PC-9 (cell line): ENCODE data around the gene TFF2. TPM values are rescaled to one million over a fixed set of nuclear protein-coding genes. Genes with fewer than 3 reads are reported as not detected.

Experiments used
- BruUV-seq: library from RNA; stranded (reverse); fragments of 400-500 nt; replicated peaks from 2 replicates; lab custom pipeline; 2021; lab: Mats Ljungman, UMichigan
- CTCF ChIA-PET: fragments of 300-600 bp; sonication (Branson Sonifier 250); formaldehyde crosslinking; loops from one replicate; lab custom pipeline; 2022; ENCODE audit warnings: antibody characterized with exemption; lab: Charles Lee
- POLR2A ChIA-PET: fragments of 300-600 bp; sonication (Branson Sonifier 250); formaldehyde crosslinking; loops from one replicate; lab custom pipeline; 2022; ENCODE audit warnings: antibody characterized with exemption; ENCODE audit not compliant: unreplicated experiment; lab: Charles Lee
- DNase-seq, 2 experiments: peaks; one replicate each; pipeline versions ENCODE4 v3.0.0 to v3.0.0-alpha.2; 2015 to 2022; ENCODE audit warnings: mixed read lengths in 1 of 2
- H2AFZ ChIP-seq: fragments of 200-600 bp; sonication (generic); 2 replicates; pipeline ENCODE4 v1.8.1; 2017; ENCODE audit warnings: antibody characterized with exemption
- H3F3A ChIP-seq: fragments of 200-600 bp; sonication (generic); 2 replicates; pipeline ENCODE4 v1.8.1; 2017; ENCODE audit warnings: antibody characterized with exemption, mild to moderate bottlenecking, low read depth; ENCODE audit not compliant: insufficient read depth
- H3K27ac ChIP-seq: fragments of 200-600 bp; sonication (generic); 2 replicates; pipeline ENCODE4 v1.6.1; 2016; ENCODE audit warnings: mixed run types
- H3K27me3 ChIP-seq: fragments of 200-600 bp; sonication (generic); 2 replicates; pipeline ENCODE4 v1.6.1; 2016; ENCODE audit warnings: low read depth, mixed run types; ENCODE audit not compliant: insufficient read depth
- H3K36me3 ChIP-seq: fragments of 200-600 bp; sonication (generic); 2 replicates; pipeline ENCODE4 v1.6.1; 2016; ENCODE audit warnings: low read depth, mixed run types
- H3K4me1 ChIP-seq: fragments of 200-600 bp; sonication (generic); replicated peaks from 2 replicates; pipeline ENCODE4 v1.6.1; 2016; ENCODE audit warnings: mixed run types; ENCODE audit not compliant: insufficient read depth
- H3K4me2 ChIP-seq: fragments of 200-600 bp; sonication (generic); 2 replicates; pipeline ENCODE4 v1.6.1; 2017; ENCODE audit warnings: mixed run types
- H3K4me3 ChIP-seq: fragments of 200-600 bp; sonication (generic); 2 replicates; pipeline ENCODE4 v1.6.1; 2016; ENCODE audit warnings: mixed run types
- H3K79me2 ChIP-seq: fragments of 200-600 bp; sonication (generic); 2 replicates; pipeline ENCODE4 v1.6.1; 2017; ENCODE audit warnings: low read depth, mixed run types
- H3K9me2 ChIP-seq: fragments of 200-600 bp; sonication (generic); 2 replicates; pipeline ENCODE4 v1.8.1; 2017; ENCODE audit warnings: mild to moderate bottlenecking; ENCODE audit not compliant: insufficient read depth
- H3K9me3 ChIP-seq: fragments of 200-600 bp; sonication (generic); 2 replicates; pipeline ENCODE4 v1.8.1; 2016; ENCODE audit warnings: low read depth; ENCODE audit not compliant: insufficient read depth
- H4K20me1 ChIP-seq: fragments of 200-600 bp; sonication (generic); 2 replicates; pipeline ENCODE4 v1.8.1; 2017; ENCODE audit not compliant: insufficient read depth
- CTCF ChIP-seq: fragments of 200-600 bp; sonication (generic); conservative IDR thresholded peaks from 2 replicates; pipeline ENCODE4 v1.6.1; 2017; ENCODE audit warnings: mixed run types, antibody characterized with exemption, mild to moderate bottlenecking, moderate library complexity
- EZH2 ChIP-seq: fragments of 200-600 bp; sonication (generic); IDR thresholded peaks from 2 replicates; pipeline ENCODE4 v1.8.0; 2017; ENCODE audit warnings: antibody characterized with exemption, low read depth
- intact Hi-C: fragments of 100-400 bp; cut with micrococcal nuclease; formaldehyde crosslinking; loops from one replicate; pipeline ENCODE4 v1.10.0; 2022; ENCODE audit not compliant: unreplicated experiment
- total RNA-seq: library from RNA; stranded (reverse); gene quantifications from 2 replicates; pipeline ENCODE4 v1.2.3, GENCODE V29; 2021

Gene TFF2
- total RNA-seq, 1 experiment from 2014 or later, result 0.52 TPM

GRCh38 chr21:42320791-42321190, 30.0 kb downstream of the TFF2 start:
- Histone ChIP-seq H3K27ac (no peak overlapping the region), H3K79me2 (no peaks in the 10 kb centered on the region), H3F3A (no peaks in the 10 kb centered on the region), H3K36me3 (no peaks in the 10 kb centered on the region), H3K9me2 (no peaks in the 10 kb centered on the region), H3K27me3 (no peaks in the 10 kb centered on the region), H4K20me1 (no peaks in the 10 kb centered on the region), H3K4me3 (no peak overlapping the region), H3K9me3 (no peaks in the 10 kb centered on the region), H2AFZ (no peak overlapping the region), H3K4me1 (no peaks in the 10 kb centered on the region), H3K4me2 (no peak overlapping the region)
- ChIA-PET CTCF (no interaction called here), POLR2A (no interaction called here)
- TF ChIP-seq EZH2, result no peak
- no peak for TF ChIP-seq CTCF
- DNase-seq, result no peak
- BruUV-seq, result no TSS peak
- intact Hi-C loops, result no loop called here

GRCh38 chr21:42319851-42320572, 30.8 kb downstream of the TFF2 start:
- peak in 1 of 2 experiments; percentile 33 for DNase-seq
- no peak overlapping the region for H3K27ac ChIP-seq
- H3K9me2 ChIP-seq, result no peaks in the 10 kb centered on the region
- H3K27me3 ChIP-seq, result no peaks in the 10 kb centered on the region
- no peaks in the 10 kb centered on the region for H3K9me3 ChIP-seq
- no peak overlapping the region for H3K4me3 ChIP-seq
- H3F3A ChIP-seq, result no peaks in the 10 kb centered on the region
- no peak overlapping the region for H2AFZ ChIP-seq
- POLR2A ChIA-PET, result no interaction called here
- no peaks in the 10 kb centered on the region for H3K79me2 ChIP-seq
- no peak overlapping the region for H3K4me2 ChIP-seq
- no peaks in the 10 kb centered on the region for H4K20me1 ChIP-seq
- no TSS peak for BruUV-seq
- TF ChIP-seq CTCF (no peak), EZH2 (no peak)
- no peaks in the 10 kb centered on the region for H3K36me3 ChIP-seq
- CTCF ChIA-PET, result no interaction called here
- no peaks in the 10 kb centered on the region for H3K4me1 ChIP-seq
- intact Hi-C loops, result no loop called here

- Histone ChIP-seq H3F3A (no peaks in the 10 kb centered on the region), H3K27ac (no peak overlapping the region), H3K36me3 (no peaks in the 10 kb centered on the region), H3K4me1 (no peaks in the 10 kb centered on the region), H3K9me3 (no peaks in the 10 kb centered on the region), H3K79me2 (no peaks in the 10 kb centered on the region), H3K9me2 (no peaks in the 10 kb centered on the region), H4K20me1 (no peaks in the 10 kb centered on the region), H3K4me2 (no peak overlapping the region), H3K27me3 (no peaks in the 10 kb centered on the region), H3K4me3 (no peak overlapping the region), H2AFZ (no peak overlapping the region)
- intact Hi-C loops, result no loop called here
- TF ChIP-seq CTCF (no peak), EZH2 (no peak)
- POLR2A ChIA-PET, result no interaction called here
- CTCF ChIA-PET, result no interaction called here
- no TSS peak for BruUV-seq
- DNase-seq, result no peak
These were observed 31.4 kb downstream of the TFF2 start for GRCh38 chr21:42319376-42319775.
